ENCODE data around the gene ARSI.

ARSI gene

DNA sequence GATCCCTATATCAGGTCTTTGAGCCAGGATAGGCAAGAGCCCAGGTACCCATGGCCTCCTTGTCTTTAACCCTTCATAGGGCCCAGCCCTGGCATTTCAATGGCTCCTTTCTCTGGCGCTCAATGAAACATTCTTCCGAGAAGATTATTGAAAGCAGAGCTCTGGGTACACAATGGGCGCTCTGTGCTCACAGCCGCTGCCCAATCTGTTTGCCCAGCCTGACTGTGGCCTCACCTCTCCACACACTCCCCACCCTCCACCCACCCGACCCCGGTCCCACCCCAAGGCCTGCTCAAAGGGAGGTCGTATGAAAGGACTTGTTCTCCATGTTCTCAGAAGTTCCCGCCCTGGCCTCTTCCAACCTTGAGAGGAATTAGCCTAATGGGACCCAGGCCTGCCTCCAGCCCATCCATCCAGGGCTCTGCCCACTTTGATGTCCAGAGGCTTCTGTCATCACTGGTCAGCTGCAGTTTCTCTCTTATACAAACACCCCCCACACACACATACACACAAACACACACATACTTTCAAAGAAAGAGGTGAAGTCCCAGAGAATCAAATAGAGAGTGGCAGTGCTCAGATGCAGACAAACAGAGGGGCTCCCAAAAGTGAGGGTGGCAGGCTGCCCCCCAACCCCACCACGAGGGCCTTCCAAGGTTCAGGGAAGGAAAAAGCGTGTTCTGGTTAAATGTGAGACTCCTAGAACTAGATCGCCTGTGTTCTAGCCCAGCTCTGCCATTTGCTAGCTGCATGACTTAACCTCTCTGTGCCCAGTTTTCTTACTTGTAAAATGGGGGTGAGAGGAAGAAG is 5.1 kb upstream of the ARSI start:
- DNase-seq (ENCODE audit: low read depth in 2 of 2): no peak

DNA sequence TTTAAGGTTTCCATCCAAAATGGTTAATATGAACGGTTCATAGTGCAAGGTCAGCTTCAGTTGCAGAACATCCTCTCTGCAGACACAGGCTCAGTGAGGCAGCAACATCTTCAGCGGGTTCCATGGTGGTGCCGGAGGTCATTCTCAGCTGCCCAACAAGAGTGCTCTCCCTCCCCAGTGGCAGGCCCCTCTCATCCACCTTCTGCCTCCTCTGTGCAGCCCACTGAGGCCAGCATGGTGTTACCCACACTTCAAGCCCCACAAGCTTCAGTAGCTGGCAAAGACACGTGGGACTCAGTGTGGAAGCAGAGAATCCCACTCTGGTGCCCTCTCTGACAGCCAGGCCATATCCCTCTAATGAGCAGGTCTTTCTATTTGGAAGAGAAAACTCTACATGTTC is 4.1 kb upstream of the ARSI start:
- DNase-seq (ENCODE audit: low read depth in 2 of 2): no peak

DNA sequence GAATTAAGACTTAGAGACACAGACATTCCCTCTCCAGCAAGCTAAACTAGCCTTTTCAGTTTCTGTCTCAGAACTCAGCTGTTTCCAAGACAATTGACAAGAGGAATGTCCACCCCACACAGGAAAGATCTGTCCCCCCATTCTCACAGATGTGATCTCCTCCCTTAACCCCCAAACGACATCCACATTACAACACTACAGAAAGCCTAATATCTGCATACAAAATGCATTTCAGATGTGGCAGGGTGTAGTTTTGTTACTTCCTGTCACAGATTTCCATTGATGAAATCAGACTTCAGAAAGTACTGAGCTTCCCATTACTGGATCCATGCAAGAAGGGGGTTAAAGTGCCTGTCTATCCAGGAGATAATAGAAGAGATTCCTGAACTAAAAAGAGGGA is 2.9 kb upstream of the ARSI start:
- no peak for DNase-seq (ENCODE audit: low read depth in 2 of 2)

DNA sequence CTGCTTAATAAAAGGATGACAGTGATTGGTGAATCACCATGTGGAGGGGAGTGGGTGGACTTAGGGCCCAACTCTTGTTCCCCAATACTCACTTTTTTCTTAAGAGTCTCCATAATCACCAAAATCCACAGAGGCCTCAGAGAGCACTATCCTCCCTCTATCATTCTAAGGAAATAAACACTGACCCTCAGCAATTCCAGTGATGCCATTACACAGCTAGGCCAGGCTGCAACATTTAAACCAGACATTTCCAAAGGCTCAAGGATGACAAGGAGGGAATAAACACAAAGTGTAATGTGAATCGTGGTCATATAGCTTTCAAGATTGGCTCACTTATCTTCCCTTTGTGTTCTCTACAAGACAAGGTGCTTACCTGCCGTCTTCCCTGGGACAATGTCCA is 2.4 kb upstream of the ARSI start:
- DNase-seq (ENCODE audit: low read depth in 2 of 2): no peak

DNA sequence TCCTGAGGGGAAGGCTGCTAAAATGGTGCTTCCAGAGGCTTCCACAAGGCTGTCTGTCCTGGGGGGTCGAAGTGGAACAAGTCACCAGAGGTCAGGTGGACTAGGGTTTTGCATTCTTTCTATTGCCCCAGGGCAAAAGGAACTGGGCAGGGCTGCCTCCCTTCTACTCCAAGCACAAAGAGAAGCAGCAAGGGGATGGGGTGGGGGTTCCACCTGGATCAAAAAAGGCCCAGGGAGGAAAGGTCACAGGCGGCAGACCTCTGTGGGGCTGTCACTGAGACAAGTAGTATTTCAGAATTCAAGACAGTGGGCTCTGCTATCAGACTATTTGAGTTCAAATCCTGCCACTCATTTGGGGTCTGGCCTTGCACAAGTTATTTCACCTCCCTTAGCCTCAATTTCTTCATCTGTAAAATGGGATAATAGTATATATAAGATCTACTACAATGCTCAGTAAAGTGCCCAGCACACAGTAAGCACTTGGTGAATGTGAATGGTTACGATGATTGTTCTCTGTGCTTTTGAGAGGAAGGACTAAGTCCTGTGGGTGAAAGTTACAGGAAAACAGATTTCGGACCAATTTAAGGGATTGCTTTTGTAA is 1.9 kb upstream of the ARSI start:
- no peak for DNase-seq (ENCODE audit: low read depth in 2 of 2)

DNA sequence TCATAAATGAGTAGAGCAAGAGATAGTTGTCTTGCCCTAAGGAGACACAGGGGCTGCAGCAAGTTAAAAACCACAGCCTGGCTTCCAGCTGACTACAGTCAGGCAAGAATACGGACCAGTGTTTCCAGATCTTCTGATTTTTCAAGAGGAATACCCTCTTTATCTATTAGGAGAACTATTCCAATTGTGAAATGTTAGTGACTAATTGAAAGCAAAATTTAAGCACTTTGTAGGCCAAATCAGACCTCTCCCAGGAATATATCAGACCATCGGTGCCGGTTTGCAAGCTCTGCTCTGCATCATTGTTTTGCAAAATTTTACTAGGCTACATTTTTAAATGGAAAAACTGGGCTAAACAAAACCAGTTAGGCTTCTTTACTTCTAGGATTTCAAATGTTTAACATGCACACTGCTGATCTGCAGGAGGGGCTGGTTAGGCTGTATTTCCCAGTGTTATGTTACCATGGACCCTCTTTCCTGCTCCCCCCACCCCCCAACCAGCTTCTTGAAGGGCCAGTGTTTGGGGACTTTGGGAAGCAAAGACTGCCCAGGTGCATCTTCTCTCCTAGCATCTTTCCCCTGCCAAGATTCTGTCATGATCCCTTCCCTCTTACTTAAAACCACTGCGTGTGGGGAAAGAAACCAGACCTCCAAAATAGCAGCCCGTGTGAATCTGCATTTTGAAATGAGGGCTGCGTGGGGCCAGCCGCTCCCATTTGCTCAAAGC is 1.1 kb upstream of the ARSI start:
- DNase-seq (ENCODE audit: low read depth in 2 of 2): no peak

DNA sequence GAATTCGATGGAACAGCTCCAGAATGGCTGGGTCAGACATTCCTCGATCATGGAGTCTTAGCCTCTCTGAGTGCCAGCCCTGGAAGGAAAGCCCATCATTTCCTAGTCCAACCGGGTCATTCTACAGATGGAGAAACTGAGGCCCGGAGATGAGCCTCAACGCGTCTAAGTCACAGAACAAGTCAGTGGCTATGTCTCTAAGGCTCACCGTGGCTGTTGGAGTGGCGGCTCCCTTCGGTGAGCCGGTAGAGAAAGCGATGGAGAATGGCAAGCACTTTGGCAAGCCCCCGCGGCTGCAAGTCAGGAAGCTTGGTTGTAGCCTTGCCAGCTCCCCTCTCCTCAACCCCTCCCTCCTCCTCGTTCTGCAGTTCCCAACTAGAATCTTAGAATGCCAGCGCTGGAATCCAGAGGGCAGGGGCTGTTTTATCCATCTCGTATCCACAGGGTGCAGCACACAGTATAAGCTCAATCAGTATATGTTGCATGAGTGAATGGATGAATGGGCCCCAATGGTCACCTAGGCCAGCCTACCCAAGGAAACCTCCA is 438 bp upstream of the ARSI start:
- no peak for DNase-seq (ENCODE audit: low read depth in 2 of 2)

DNA sequence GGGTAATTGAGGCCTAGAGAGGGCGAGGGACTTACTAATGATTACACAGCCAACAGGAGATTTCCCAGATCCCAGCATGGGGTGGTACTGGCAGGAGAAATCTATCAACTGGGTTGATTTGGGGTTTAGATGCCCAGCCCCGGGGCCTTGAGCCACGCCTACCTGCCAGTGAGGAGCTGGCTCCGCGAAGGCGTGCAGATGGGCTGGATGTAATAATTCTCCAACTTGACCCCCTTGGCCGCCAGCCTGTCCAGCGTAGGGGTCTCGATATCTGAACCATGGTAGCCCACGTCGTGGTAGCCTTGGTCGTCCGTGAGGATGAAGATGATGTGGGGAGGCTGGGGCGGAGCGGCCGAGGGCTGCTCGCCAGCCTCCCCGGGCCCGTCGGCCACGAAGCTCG is 804 bp downstream of the ARSI start:
- DNase-seq (ENCODE audit: low read depth in 2 of 2): no peak

DNA sequence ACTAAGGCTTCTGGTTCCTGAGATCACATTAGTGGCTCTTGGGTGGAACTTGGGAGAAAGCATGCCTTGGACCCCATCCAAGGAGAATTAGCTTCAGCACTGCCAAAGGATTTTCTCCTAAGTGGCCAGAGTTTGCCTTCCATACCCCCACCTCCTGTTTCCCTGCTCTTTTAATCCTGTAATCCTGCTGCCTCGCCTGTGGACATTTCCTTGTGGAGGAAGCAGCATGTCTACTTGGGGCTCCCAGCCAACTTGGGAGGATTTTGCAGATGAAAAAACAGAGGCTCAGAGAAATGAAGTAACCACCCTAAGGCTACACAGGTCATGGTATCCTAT is 1.6 kb downstream of the ARSI start:
- DNase-seq (ENCODE audit: low read depth in 2 of 2): no peak

DNA sequence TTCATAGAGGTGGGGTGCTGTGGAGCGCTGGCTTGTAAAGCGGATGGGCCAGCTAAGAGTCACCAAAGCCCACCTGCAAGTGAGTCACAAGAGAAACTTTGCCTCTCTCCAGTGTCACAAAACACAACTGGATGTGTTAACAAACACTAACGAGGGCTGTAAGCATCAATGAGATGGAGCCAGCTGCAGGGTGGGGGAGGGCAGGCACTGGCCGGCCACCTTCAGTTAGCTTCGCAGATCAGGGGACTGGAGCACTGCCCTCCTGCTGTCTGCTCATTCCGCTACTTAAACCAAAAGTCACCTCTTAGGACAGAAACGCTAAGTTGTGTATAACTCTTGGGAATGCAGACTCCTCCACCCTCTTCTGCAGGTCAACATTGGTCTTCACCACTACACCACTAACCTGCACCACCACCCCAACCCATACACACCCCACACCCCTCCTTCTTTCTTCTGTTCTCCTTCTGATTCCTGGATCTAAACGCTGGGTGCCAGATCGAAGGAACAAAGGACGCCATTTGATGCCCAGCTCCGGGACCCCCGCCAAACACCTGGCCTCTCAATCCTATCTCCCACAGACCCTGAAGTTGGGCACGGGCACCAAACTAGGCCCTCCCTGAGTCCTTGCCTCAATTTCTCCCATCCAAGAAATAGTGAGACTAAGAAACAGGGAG is 2.1 kb downstream of the ARSI start:
- DNase-seq (ENCODE audit: low read depth in 2 of 2): no peak

DNA sequence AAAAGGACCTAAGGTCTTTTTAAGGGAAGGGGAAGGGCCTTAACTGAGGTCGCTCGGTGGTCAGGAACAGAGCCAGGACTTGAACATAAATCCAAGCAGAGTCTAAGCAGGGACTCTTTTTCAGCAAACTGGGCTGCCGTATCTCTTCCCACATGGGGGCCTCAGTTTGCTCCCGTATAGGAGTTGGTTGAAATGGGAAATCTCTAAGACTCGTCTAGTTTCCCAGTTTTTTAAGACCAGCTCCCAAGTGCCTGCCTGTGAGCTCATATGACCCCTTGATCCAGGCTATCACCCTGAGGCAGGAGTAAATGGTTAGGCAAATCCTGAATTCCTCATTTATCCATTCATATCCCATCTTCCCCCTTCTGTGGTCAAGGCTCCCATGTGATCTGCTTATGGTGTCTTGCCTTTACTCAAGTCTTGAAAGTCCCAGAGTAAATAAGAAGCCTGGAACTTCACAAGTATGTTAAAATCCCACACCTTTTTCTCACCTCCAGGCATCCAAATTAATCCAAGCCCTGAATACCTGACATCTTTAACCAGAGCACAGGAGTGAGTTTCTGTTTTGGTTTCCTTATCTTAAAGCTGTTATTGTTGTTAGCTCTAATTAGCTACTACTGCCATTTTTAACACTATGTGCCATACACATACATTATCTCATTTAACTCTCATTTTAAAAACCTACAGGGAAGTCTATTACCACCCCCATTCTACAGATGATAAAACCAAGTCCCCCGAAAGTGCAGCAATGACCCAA is 3.0 kb downstream of the ARSI start:
- no peak for DNase-seq (ENCODE audit: low read depth in 2 of 2)

DNA sequence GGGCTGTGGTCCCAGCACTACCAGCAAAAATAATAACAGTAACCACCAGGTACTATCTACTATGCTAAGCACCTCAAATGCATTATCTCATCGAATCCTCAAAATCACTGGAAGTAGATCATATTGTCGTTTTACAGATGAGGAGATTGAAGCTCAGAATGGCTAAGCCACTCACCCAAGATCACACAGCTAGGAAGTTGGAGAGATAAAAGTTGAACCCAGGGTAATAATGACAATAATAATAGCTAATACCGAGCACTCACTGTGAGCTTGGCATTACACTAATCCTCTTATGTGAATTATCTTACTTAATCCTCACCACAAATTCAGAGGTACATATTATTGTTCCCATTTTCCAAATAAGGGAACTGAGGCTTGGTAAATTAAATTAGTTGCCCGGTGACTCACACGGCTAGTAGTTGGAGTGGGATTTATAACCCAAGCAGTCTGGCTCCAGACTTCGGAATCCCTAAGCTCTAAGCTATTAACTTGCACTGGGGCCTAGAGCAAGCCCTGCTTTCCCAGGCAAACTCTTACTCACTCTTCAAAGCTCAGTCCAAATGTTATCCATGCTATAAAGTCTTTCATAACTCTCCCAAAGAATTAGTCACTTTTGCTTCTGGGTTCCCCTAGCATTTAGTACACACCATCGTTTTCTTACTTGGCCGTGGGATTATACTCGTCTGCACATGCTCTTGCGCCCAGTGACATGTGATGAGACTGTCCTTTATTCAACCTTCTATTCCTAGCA is 3.8 kb downstream of the ARSI start:
- no peak for DNase-seq (ENCODE audit: low read depth in 2 of 2)

DNA sequence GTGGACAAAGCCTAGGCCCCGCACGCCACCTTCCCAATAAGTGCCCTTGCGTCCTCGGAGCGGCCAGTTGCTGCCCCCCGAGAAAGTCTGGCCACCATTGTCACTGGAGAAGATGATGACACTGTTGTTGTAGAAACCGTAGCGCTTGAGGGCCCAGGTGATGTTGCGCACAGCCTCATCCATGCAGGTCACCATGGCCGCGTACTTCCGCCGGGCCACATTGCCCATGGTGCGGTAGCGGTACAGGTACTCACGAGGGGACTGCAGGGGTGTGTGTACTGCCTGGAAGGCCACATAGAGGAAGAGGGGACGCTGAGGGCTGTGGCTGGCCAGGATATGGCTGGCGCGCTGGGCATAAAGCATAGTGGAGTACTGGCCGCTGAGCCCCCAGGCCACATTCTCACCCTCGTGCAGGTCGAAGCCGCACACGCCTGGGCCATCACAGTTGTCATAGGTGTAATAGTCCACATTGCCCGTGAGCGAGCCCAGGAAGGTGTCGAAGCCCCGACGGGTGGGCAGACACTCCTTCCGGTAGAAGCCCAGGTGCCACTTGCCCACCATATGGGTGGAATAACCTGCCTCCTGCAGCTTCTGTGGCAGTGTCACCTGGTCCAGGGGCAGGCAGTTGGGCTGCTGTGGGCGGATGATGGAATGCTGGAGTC is 4.6 kb downstream of the ARSI start:
- no peak for DNase-seq (ENCODE audit: low read depth in 2 of 2)

DNA sequence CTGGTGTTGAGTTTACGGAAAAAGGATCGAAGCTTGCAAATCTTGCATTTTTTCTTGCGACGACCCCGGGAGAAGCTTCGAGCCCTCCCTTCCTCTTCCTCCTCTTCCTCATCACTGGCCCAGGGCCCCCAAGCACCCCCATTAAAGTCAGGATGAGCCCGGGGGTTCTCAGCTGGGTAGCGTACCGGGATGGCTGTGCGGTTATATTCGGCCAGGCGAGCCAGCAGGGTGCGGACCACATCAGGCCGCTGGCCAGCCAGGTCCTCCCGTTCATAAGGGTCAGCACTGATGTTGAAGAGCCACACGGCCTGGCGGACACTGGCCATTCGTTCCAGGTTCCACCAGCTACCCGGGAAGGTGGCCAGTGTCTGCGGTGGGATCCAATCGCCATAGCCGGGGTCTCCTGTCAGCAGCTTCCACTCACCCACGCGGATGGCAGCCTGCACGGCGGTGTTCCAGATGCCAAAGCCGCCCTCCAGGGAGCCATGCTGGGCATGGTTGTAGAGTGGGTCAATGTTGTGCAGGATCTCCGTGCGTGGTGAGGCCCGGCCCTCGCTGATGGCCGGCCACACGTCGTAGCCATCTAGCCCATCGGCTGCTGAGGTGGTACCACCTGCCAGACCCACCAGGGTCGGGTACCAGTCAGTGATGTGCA is 5.3 kb downstream of the ARSI start:
- DNase-seq (ENCODE audit: low read depth in 2 of 2): no peak

DNA sequence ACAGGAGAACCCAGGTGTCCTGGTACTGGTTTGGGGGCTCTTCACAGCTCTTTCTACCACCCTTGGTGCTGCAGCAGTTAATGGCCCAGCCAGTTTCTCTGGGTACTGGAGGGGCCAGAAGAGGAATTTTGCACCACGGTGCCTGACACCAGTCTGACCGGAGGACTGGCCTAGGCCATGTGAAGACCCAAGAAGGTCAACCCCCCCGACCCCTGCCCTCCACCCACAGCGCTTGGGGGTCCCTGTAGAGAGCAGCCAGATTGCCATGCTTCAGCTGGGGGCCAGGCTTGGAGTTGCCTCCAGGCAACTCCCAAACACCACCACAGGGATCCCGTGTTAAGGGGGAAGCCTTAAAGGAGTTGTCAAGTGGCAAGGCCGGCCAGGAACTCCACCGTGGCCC is 6.2 kb downstream of the ARSI start:
- no peak for DNase-seq (ENCODE audit: low read depth in 2 of 2)

DNA sequence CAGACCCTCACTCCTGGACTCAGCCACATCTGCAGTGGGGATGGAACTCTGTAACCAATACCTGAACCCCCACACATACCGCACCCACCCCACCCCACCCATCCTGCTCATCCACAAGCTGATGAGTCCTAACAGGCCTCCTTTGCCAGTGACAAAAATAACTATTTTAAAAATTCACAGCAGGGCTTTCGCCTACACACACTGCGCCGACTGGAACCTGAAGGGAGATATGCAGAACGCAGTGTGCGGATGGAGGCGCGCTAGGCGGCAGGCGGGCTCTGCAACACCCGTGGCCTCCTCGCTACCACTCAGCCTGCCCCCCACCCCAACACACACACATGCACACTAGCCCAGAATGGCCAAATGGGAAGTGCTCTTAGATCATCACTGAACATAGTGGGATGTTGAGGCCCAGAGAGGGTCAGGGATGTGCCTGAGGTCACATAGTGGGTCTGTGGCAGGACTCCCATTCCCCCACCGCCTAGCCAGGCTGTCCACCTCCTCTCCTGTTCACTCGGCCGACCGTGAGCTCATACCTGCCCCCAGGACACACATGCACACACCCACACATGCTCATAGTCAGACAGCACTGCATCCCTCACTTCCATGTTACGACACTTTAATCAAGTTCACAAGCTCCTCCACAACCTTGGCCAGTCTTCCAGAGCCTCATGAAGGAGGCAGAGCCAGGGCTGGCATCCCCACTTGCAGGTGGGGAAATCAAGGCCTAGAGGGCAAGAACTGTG is 6.8 kb downstream of the ARSI start:
- DNase-seq (ENCODE audit: low read depth in 2 of 2): no peak

DNA sequence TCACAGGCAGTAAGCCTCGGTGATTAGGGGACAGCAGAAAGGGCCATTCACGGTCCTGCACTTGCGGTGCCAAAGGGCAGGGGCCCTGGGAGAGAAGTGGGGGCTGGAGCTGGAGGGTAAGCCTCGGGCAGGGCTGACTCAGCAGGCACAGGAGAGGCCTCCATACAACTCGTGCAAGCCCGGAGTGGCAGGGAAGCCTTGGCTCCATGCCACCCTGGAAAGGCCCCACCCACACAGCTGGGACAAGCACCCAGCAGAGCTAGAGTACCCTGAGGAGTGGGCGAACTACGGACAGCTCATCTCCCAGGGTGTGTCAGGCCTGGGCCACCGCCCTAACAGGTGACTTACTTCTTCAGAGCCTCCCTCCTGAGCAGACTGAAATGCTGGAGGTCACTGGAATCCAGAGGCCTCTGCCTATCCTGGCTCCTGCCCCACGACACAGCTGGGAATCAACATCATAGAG is 7.5 kb downstream of the ARSI start:
- DNase-seq (ENCODE audit: low read depth in 2 of 2): no peak

DNA sequence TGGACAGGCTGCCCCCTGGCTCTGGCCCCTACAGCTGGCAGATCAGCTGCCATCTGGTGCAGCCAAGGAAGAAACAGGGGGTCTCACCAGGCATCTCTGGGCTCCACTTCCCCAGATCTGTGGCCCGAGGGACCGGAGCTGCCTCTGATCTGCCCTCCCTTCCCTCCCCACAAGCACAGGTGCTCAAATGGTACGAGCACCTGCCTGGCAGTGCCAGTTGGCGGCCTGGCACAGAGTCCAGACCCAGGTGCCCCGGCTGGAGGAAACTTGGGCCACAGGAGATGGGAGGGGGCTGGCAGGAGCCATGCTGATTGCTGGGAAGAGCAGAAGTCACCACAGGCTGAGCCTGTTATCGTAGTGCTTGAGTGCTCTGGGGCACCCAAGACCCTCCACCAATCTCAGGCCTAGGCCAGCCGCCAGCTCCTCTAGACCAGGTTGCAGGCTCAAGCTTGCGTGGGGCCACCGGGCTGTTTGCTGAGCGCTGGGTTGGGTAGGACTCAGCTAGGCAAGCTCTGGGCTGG is 8.1 kb downstream of the ARSI start:
- DNase-seq (ENCODE audit: low read depth in 2 of 2): no peak
